K562 (cell line): ENCODE data around the gene NR3C1. TPM values are rescaled to one million over a fixed set of nuclear protein-coding genes. Genes with fewer than 3 reads are reported as not detected.

ENCODE experiments used
- CBFA2T3 ChIP-seq: fragments of 450-650 bp; IDR thresholded peaks from 2 replicates; pipeline ENCODE4 v1.6.1; 2017
- DDX20 ChIP-seq: fragments of 450-650 bp; IDR thresholded peaks from 2 replicates; pipeline ENCODE4 v1.6.1; 2016; ENCODE audit warnings: missing genetic modification characterization, low read depth, mild to moderate bottlenecking, missing compliant biosample characterization, moderate library complexity
- E2F6 ChIP-seq, 2 experiments: IDR thresholded peaks; 2 replicates each; pipeline ENCODE4 v1.6.1; 2011; ENCODE audit warnings: borderline replicate concordance in 1 of 2, control low read depth in 1 of 2, low read depth in 1 of 2, low read length in 1 of 2, mild to moderate bottlenecking in 1 of 2, mixed read lengths in 1 of 2, moderate library complexity in 1 of 2; ENCODE audit not compliant: insufficient read depth in 1 of 2, insufficient read length in 1 of 2, poor library complexity in 1 of 2, severe bottlenecking in 1 of 2; ENCODE audit errors: extremely low read depth in 1 of 2
- ERF ChIP-seq: fragments of 450-650 bp; formaldehyde crosslinking; IDR thresholded peaks from 2 replicates; pipeline ENCODE4 v1.4.0; 2020; ENCODE audit warnings: mild to moderate bottlenecking, mixed read lengths
- HDAC6 ChIP-seq: IDR thresholded peaks from 2 replicates; pipeline ENCODE4 v1.6.1; 2012; ENCODE audit warnings: low read depth, mild to moderate bottlenecking, control low read depth, inconsistent platforms, low read length, moderate library complexity
- RHOXF2B ChIP-seq: fragments of 250-450 bp; sonication (Bioruptor Pico); conservative IDR thresholded peaks from 2 replicates; pipeline ENCODE4 v1.5.1; 2021
- SIX5 ChIP-seq, 2 experiments: IDR thresholded peaks; 2 replicates each; pipeline ENCODE4 v1.6.1; 2011; ENCODE audit warnings: low read length in 2 of 2, borderline replicate concordance in 1 of 2, low read depth in 1 of 2, mild to moderate bottlenecking in 1 of 2, moderate library complexity in 1 of 2; ENCODE audit not compliant: insufficient read depth in 1 of 2
- SLC30A9 ChIP-seq: fragments of 250-450 bp; sonication (Bioruptor Pico); IDR thresholded peaks from 2 replicates; pipeline ENCODE4 v1.8.0; 2022; ENCODE audit warnings: mild to moderate bottlenecking, moderate library complexity
- SNIP1 ChIP-seq: fragments of 450-650 bp; IDR thresholded peaks from 2 replicates; pipeline ENCODE4 v1.7.1; 2017; ENCODE audit warnings: low read depth, mild to moderate bottlenecking
- VEZF1 ChIP-seq: fragments of 200-800 bp; sonication (Bioruptor generic); IDR thresholded peaks from 2 replicates; pipeline ENCODE4 v1.6.1; 2017; ENCODE audit warnings: missing genetic modification characterization, missing compliant biosample characterization
- ZBTB11 ChIP-seq, 3 experiments: fragments of 200-800 bp in 1 of 3; fragments of 250-450 bp in 1 of 3; fragments of 450-650 bp in 1 of 3; sonication (Bioruptor Pico) in 1 of 3; sonication (Bioruptor generic) in 1 of 3; formaldehyde crosslinking in 1 of 3; IDR thresholded peaks; 2 replicates each; pipeline versions ENCODE4 v1.6.1 to v1.8.0; 2016 to 2022; ENCODE audit warnings: mild to moderate bottlenecking in 2 of 3, missing genetic modification characterization in 2 of 3, missing compliant biosample characterization in 1 of 3, moderate library complexity in 1 of 3
- ZBTB34 ChIP-seq: fragments of 250-450 bp; sonication (Bioruptor Pico); IDR thresholded peaks from 2 replicates; pipeline ENCODE4 v1.8.0; 2021; ENCODE audit warnings: mild to moderate bottlenecking, moderate library complexity
- ZNF23 ChIP-seq: fragments of 250-450 bp; sonication (Bioruptor Pico); IDR thresholded peaks from 2 replicates; pipeline ENCODE4 v1.4.0; 2020; ENCODE audit warnings: mild to moderate bottlenecking
- ZNF239 ChIP-seq: fragments of 250-450 bp; sonication (Bioruptor Pico); IDR thresholded peaks from 2 replicates; pipeline ENCODE4 v1.4.0; 2020; ENCODE audit warnings: mild to moderate bottlenecking
- ZNF253 ChIP-seq: fragments of 250-450 bp; sonication (Bioruptor Pico); conservative IDR thresholded peaks from 2 replicates; pipeline ENCODE4 v1.6.1; 2021; ENCODE audit warnings: mild to moderate bottlenecking
- ZNF324 ChIP-seq: fragments of 250-450 bp; sonication (Bioruptor Pico); IDR thresholded peaks from 2 replicates; pipeline ENCODE4 v1.4.0; 2020; ENCODE audit warnings: mild to moderate bottlenecking
- ZNF57 ChIP-seq: fragments of 450-650 bp; formaldehyde crosslinking; IDR thresholded peaks from 2 replicates; pipeline ENCODE4 v1.4.0; 2020; ENCODE audit warnings: mild to moderate bottlenecking, moderate library complexity
- ZNF583 ChIP-seq: fragments of 250-450 bp; sonication (Bioruptor Pico); IDR thresholded peaks from 2 replicates; pipeline ENCODE4 v1.4.0; 2020
- polyA plus RNA-seq, 8 experiments: library from polyadenylated mRNA; depleted of rRNA in 4 of 8; stranded (reverse) in 5 of 8; unstranded in 3 of 8; fragments of >200 nt; fragmentation: Nextera tagmentation in 2 of 8; fragmentation: Illumina TruSeq in 1 of 8; extraction: Ambion mirVana in 2 of 8; extraction: Trizol in 1 of 8; gene quantifications; 2 replicates each; pipeline versions ENCODE4 v1.2.1 to v1.2.3, GENCODE V29; 2011 to 2014; ENCODE audit warnings: inconsistent platforms in 1 of 8, missing spikeins in 1 of 8
- total RNA-seq, 7 experiments: library from RNA; depleted of rRNA in 6 of 7; stranded (reverse); fragments of >200 nt in 6 of 7; fragmentation: Illumina TruSeq in 2 of 7; extraction: Trizol in 2 of 7; gene quantifications; 2 replicates each; pipeline versions ENCODE4 v1.2.1 to v1.2.3, GENCODE V29; 2011 to 2021; ENCODE audit warnings: low replicate concordance in 1 of 7

Gene NR3C1
- total and polyA plus RNA-seq, 9 of the 15 experiments (the other 6 are each of a cell fraction or from before 2014, with no cell fraction given), result 8.2 to 36.0 (median 15.0) TPM

GRCh38 chr5:143248822-143249579 is 154.5 kb downstream of the NR3C1 start (continued):
- no peak for TF ChIP-seq ZNF23
- TF ChIP-seq SNIP1, result no peak
- no peak for TF ChIP-seq ZNF57 (CRISPR knock-in tag)
- TF ChIP-seq E2F6 (IDR thresholded peaks at IDR 0.05; ENCODE audit: borderline replicate concordance in 1 of 2, extremely low read depth in 1 of 2, insufficient read depth in 1 of 2, insufficient read length in 1 of 2, low read depth in 1 of 2, low read length in 1 of 2, poor library complexity in 1 of 2, severe bottlenecking in 1 of 2), result no peak
- TF ChIP-seq SLC30A9 (CRISPR knock-in tag), result no peak
- peak; percentile 16; the same call in 1 of the 2 replicates for TF ChIP-seq ZNF239 (CRISPR knock-in tag)
- TF ChIP-seq DDX20 (tag), result no peak
- TF ChIP-seq ZNF253 (CRISPR knock-in tag), result no peak
- peak in 1 of 3 experiments; percentile 67; a peak in 2 of 6 replicates for TF ChIP-seq ZBTB11 (CRISPR knock-in tag; IDR thresholded peaks at IDR 0.05)
- TF ChIP-seq ZBTB34 (CRISPR knock-in tag), result no peak
- peak; percentile 60; the same call in 1 of the 2 replicates for TF ChIP-seq ZNF583
- no peak for TF ChIP-seq HDAC6
- no peak for TF ChIP-seq ZNF324 (CRISPR knock-in tag)
- no peak for TF ChIP-seq RHOXF2B
- peak; percentile 82 for TF ChIP-seq CBFA2T3
- no peak for TF ChIP-seq ERF (CRISPR knock-in tag)
- peak; percentile 9; the same call in 1 of the 2 replicates for TF ChIP-seq VEZF1 (CRISPR knock-in tag)
- TF ChIP-seq SIX5 (IDR thresholded peaks at IDR 0.05; ENCODE audit: borderline replicate concordance in 1 of 2, insufficient read depth in 1 of 2, low read depth in 1 of 2, low read length in 2 of 2), result no peak
